TTC549 (cell line): ENCODE measurements around the gene LENG8.

Experiments
- FAIRE-seq: peaks from 2 replicates; lab custom pipeline; 2012; peaks lifted over from hg19 to GRCh38; lab: Jason Lieb, UNC

LENG8 gene

GRCh38 chr19:54424201-54424600 is 24.8 kb upstream of the LENG8 start:
- no peak for FAIRE-seq

GRCh38 chr19:54424660-54425381 is 24.2 kb upstream of the LENG8 start:
- no peak for FAIRE-seq

GRCh38 chr19:54425382-54425723 is 23.6 kb upstream of the LENG8 start:
- no peak for FAIRE-seq

GRCh38 chr19:54426291-54426931 is 22.6 kb upstream of the LENG8 start:
- no peak for FAIRE-seq

GRCh38 chr19:54427586-54427985 is 21.4 kb upstream of the LENG8 start:
- FAIRE-seq = no peak

GRCh38 chr19:54428323-54429175 is 20.4 kb upstream of the LENG8 start:
- no peak for FAIRE-seq

GRCh38 chr19:54429176-54429495 is 19.9 kb upstream of the LENG8 start:
- no peak for FAIRE-seq

- no peak for FAIRE-seq
Measured at GRCh38 chr19:54429545-54430227, 19.3 kb upstream of the LENG8 start.

GRCh38 chr19:54430306-54431254 is 18.4 kb upstream of the LENG8 start:
- no peak for FAIRE-seq

- no peak for FAIRE-seq
Measured at GRCh38 chr19:54431255-54431838, 17.7 kb upstream of the LENG8 start.

- no peak for FAIRE-seq
Measured at GRCh38 chr19:54432144-54432738, 16.8 kb upstream of the LENG8 start.

GRCh38 chr19:54433697-54434096 is 15.3 kb upstream of the LENG8 start:
- no peak for FAIRE-seq

GRCh38 chr19:54434112-54434872 is 14.7 kb upstream of the LENG8 start:
- FAIRE-seq = no peak

GRCh38 chr19:54434873-54435214 is 14.2 kb upstream of the LENG8 start:
- FAIRE-seq = no peak

GRCh38 chr19:54435551-54436016 is 13.4 kb upstream of the LENG8 start:
- FAIRE-seq = no peak

- no peak for FAIRE-seq
Measured at GRCh38 chr19:54436031-54436523, 12.9 kb upstream of the LENG8 start.

GRCh38 chr19:54436628-54437252 is 12.3 kb upstream of the LENG8 start:
- FAIRE-seq = no peak

- no peak for FAIRE-seq
Measured at GRCh38 chr19:54439174-54439851, 9.7 kb upstream of the LENG8 start.

GRCh38 chr19:54440641-54441040 is 8.4 kb upstream of the LENG8 start:
- FAIRE-seq = no peak
